HFFc6 (cell line): ENCODE data around the gene MAP3K4. TPM values are rescaled to one million over a fixed set of nuclear protein-coding genes. Genes with fewer than 3 reads are reported as not detected.

ENCODE experiments used
- DNase-seq: peaks from one replicate; pipeline ENCODE4 v3.0.0-alpha.2; 2018
- H3K27ac Mint-ChIP-seq: 2 replicates; pipeline ENCODE4 v1.8.0; 2020; ENCODE audit warnings: mild to moderate bottlenecking, mixed read lengths
- H3K27me3 Mint-ChIP-seq: 2 replicates; pipeline ENCODE4 v1.8.0; 2021; ENCODE audit warnings: mild to moderate bottlenecking, moderate library complexity, mixed read lengths; ENCODE audit not compliant: insufficient read depth
- H3K36me3 Mint-ChIP-seq: 2 replicates; pipeline ENCODE4 v1.8.0; 2021; ENCODE audit warnings: low read depth, mixed read lengths
- H3K4me1 Mint-ChIP-seq: 2 replicates; pipeline ENCODE4 v1.8.0; 2020; ENCODE audit warnings: low read depth, mixed read lengths
- H3K4me3 Mint-ChIP-seq: 2 replicates; pipeline ENCODE4 v1.8.0; 2020; ENCODE audit warnings: mild to moderate bottlenecking, moderate library complexity, mixed read lengths
- H3K9me3 Mint-ChIP-seq: 2 replicates; pipeline ENCODE4 v1.8.0; 2020; ENCODE audit warnings: mild to moderate bottlenecking, mixed read lengths
- CTCF ChIP-seq: fragments of 200-600 bp; sonication (generic); IDR thresholded peaks from 2 replicates; pipeline ENCODE4 v1.5.0; 2021; ENCODE audit warnings: antibody characterized with exemption, mild to moderate bottlenecking
- total RNA-seq, 6 experiments: library from RNA; stranded (reverse); fragmentation: NEBNext Ultra II Directional; extraction: Animal tissue kit (Norgen Biotek cat#: 25700); gene quantifications; 2 replicates in 1 of 6; 3 replicates in 5 of 6; pipeline ENCODE4 v1.2.3, GENCODE V29; 2021

The MAP3K4 gene
- total RNA-seq, 6 experiments from 2014 or later: 16.8 to 26.2 (median 22.3) TPM

DNA sequence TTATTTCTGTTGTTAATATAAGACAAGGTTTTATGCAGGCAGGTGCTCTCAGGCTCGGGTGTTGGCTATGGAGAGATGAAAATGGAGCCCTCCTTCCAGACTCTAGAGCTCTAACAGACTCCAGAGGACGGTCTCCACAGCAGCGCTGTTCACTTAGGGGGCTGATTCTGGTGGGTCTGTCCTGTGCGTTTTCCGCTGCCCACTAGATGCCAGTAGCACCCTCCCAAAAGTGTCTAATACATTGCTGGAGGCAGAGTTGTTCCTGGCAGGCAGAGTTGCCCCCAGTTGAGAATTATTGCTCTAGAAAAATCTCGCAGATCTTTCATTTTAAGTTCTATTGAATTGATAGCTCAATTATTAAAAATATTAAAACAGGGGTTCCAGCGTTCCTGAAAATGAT lies 109.9 kb downstream of the MAP3K4 start:
- H3K27ac Mint-ChIP-seq: no peak overlapping the region

GRCh38 chr6:161103475-161103874 lies 111.9 kb downstream of the MAP3K4 start:
- Mint-ChIP-seq H3K27ac (no peak overlapping the region), H3K9me3 (no peaks in the 10 kb centered on the region), H3K27me3 (no peaks in the 10 kb centered on the region; the same call in 1 of the 2 replicates), H3K4me3 (no peak overlapping the region), H3K36me3 (peaks cover 43% of the 10 kb centered on the region), H3K4me1 (peaks cover 37% of the 10 kb centered on the region)
- TF ChIP-seq CTCF: no peak
- no peak for DNase-seq

More for the DNA sequence above, 109.9 kb downstream of the MAP3K4 start:
- peaks cover 34% of the 10 kb centered on the region for H3K36me3 Mint-ChIP-seq
- H3K4me3 Mint-ChIP-seq: no peak overlapping the region
- TF ChIP-seq CTCF: peak; percentile 45
- DNase-seq: no peak
- no peaks in the 10 kb centered on the region for H3K27me3 Mint-ChIP-seq
- H3K9me3 Mint-ChIP-seq: no peaks in the 10 kb centered on the region
- peaks cover 28% of the 10 kb centered on the region for H3K4me1 Mint-ChIP-seq

- Mint-ChIP-seq H3K4me1 (peaks cover 37% of the 10 kb centered on the region), H3K27me3 (no peaks in the 10 kb centered on the region; the same call in 1 of the 2 replicates), H3K27ac (peak overlapping the region; percentile 55; the same call in 1 of the 2 replicates), H3K9me3 (no peaks in the 10 kb centered on the region), H3K4me3 (no peak overlapping the region), H3K36me3 (peaks cover 52% of the 10 kb centered on the region)
- no peak for TF ChIP-seq CTCF
- DNase-seq: no peak
These were observed 113.4 kb downstream of the MAP3K4 start for GRCh38 chr6:161104966-161105365.

DNA sequence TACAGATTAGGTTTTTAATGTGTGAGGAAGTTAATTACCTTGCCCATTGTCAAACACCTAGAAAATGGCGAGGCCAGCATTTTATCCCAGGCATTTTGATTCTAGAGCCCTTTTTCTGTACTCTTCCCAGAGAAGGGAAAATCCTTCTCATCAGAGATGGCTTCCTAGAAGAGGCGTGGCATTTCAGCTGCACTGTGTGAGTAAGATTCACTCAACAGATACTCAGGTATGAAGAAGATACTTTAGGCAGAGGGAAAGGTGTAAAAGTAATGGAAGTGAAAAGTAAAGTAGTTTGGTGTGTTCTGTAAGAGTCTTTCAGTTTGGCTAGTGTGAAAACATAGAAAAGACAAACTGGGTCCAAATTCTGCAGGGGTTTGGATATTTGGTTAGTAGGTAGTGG lies 113.8 kb downstream of the MAP3K4 start:
- TF ChIP-seq CTCF: no peak
- Mint-ChIP-seq H3K27ac (no peak overlapping the region; the same call in 1 of the 2 replicates), H3K27me3 (no peaks in the 10 kb centered on the region; the same call in 1 of the 2 replicates), H3K4me3 (no peak overlapping the region), H3K9me3 (no peaks in the 10 kb centered on the region), H3K36me3 (peaks cover 57% of the 10 kb centered on the region), H3K4me1 (peaks cover 37% of the 10 kb centered on the region)
- no peak for DNase-seq

DNA sequence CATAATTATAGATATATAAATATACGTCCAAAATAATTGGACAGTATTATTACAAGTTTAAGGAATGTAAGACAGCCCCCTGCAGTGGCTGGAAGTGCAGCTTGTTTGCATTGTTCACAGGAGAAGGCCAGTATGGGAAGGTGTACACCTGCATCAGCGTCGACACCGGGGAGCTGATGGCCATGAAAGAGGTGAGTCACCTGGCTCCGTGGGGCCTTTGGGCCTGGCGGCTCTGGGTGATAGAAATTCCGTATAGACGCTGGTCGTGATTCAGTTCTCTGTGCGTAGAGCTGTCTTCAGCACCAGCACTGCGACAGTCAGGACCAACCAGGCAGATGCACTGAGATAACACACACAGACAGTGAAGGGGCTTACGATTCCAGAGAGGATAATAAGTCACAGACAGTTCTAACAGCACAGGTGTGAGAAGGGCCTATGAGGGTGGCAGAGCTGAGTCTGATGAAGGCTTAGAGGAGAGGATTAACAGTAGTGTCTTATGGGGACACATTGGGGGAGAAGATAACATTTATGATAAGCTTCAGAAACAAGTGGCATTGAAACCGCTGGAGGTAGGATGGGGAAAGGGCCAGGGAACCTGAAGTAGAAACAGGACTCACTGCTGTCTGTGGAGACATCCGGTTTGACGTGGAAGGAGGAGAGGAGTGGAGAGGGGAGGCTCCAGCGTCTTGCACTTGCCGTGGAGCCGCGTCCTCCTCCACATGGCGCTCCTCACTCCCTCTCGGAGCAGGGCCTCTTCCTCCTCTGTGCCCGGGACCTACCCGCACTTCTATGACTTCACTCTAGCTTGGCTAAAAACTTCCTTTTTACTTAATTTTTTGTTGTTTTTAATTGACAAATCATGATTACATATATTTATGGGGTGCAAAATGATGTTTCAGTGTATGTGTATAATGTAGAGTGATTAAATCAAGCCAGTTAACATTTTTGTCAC lies 116.5 kb downstream of the MAP3K4 start:
- peaks cover 37% of the 10 kb centered on the region for H3K4me1 Mint-ChIP-seq
- peaks cover 79% of the 10 kb centered on the region for H3K36me3 Mint-ChIP-seq
- H3K9me3 Mint-ChIP-seq: no peaks in the 10 kb centered on the region
- H3K27me3 Mint-ChIP-seq: no peaks in the 10 kb centered on the region; the same call in 1 of the 2 replicates
- no peak for TF ChIP-seq CTCF
- no peak for DNase-seq
- H3K4me3 Mint-ChIP-seq: no peak overlapping the region
- no peak overlapping the region for H3K27ac Mint-ChIP-seq
